Prostate gland (tissue), 2 donors: ENCODE results near the gene ANXA4. TPM values are rescaled to one million over a fixed set of nuclear protein-coding genes. Genes with fewer than 3 reads are reported as not detected.
A peak's percentile ranks its signal among the peaks of the same experiment; 100 is the strongest.

Source experiments
- DNase-seq: peaks from one replicate; pipeline ENCODE4 v3.0.0-alpha.2; 2019; ENCODE audit warnings: low spot score
- H3K27ac ChIP-seq, 2 donors: fragments of 200-600 bp; sonication (generic); 2 replicates each; pipeline ENCODE4 v1.5.1; 2017 to 2019
- H3K27me3 ChIP-seq: fragments of 200-600 bp; sonication (generic); replicated peaks from 2 replicates; pipeline ENCODE4 v1.5.1; 2019; ENCODE audit not compliant: insufficient read depth
- H3K36me3 ChIP-seq, 2 donors: fragments of 200-600 bp; sonication (generic); 1 replicate in 1 of 2; 2 replicates in 1 of 2; pipeline versions ENCODE4 v1.5.1 to v1.8.1; 2017 to 2019
- H3K4me1 ChIP-seq: fragments of 200-600 bp; sonication (generic); replicated peaks from 2 replicates; pipeline ENCODE4 v1.5.1; 2019
- H3K4me3 ChIP-seq, 2 donors: fragments of 200-600 bp; sonication (generic); 2 replicates each; pipeline ENCODE4 v1.5.1; 2017 to 2019
- H3K9me3 ChIP-seq: fragments of 200-600 bp; sonication (generic); 2 replicates; pipeline ENCODE4 v1.5.1; 2017
- CTCF ChIP-seq, 4 experiments: fragments of 200-600 bp in 2 of 4; fragments of 450-650 bp in 2 of 4; sonication (generic) in 2 of 4; IDR thresholded peaks; 1 replicate in 3 of 4; 2 replicates in 1 of 4; pipeline ENCODE4 v1.5.1; 2016 to 2019; ENCODE audit warnings: antibody characterized with exemption in 4 of 4, mild to moderate bottlenecking in 2 of 4, moderate library complexity in 2 of 4
- POLR2A ChIP-seq: fragments of 450-650 bp; IDR thresholded peaks from one replicate; pipeline ENCODE4 v1.6.1; 2016; ENCODE audit warnings: antibody characterized with exemption, mild to moderate bottlenecking
- POLR2AphosphoS5 ChIP-seq: sonication (generic); formaldehyde crosslinking; IDR thresholded peaks from one replicate; pipeline ENCODE4 v1.6.1; 2017; ENCODE audit warnings: antibody characterized with exemption
- WGBS: methylation state at CpG from one replicate; pipeline ENCODE4 v1.1.5; 2018; 5-methylcytosine and 5-hydroxymethylcytosine counted together
- intact Hi-C: fragments of 100-400 bp; cut with DNase I; formaldehyde crosslinking; loops from one replicate; pipeline ENCODE4 v1.14.2; 2022
- total RNA-seq, 2 donors: library from RNA; depleted of rRNA; stranded (reverse); fragments of >200 nt; gene quantifications; one replicate each; pipeline ENCODE4 v1.1.0, GENCODE V29; 2016

Gene ANXA4
- total RNA-seq, 2 donors from 2014 or later, result 37.7 to 40.1 TPM

GRCh38 chr2:69781321-69782248, 39.7 kb downstream of the ANXA4 start:
- peak overlapping the region; percentile 45 to 69 for H3K27ac ChIP-seq
- no peaks in the 10 kb centered on the region for H3K36me3 ChIP-seq
- H3K4me3 ChIP-seq, result no peak overlapping the region
- intact Hi-C loops, result no loop called here
- peaks cover 7% of the 10 kb centered on the region for H3K4me1 ChIP-seq
- DNase-seq, result peak; percentile 64
- 36% methylated on average over 5 of the region's 5 CpGs for WGBS
- no peak for TF ChIP-seq POLR2A
- peak; percentile 61 for TF ChIP-seq POLR2AphosphoS5
- no peaks in the 10 kb centered on the region for H3K9me3 ChIP-seq
- H3K27me3 ChIP-seq, result no peaks in the 10 kb centered on the region

- no peaks in the 10 kb centered on the region for H3K36me3 ChIP-seq
- no peak for TF ChIP-seq POLR2AphosphoS5
- no peak for TF ChIP-seq CTCF (IDR thresholded peaks at IDR 0.05)
- TF ChIP-seq POLR2A, result no peak
- no peak overlapping the region for H3K27ac ChIP-seq
- H3K4me1 ChIP-seq, result peaks cover 7% of the 10 kb centered on the region
- H3K4me3 ChIP-seq, result no peak overlapping the region
- 91% methylated on average over 5 of the region's 5 CpGs for WGBS
- no peak for DNase-seq
- no peaks in the 10 kb centered on the region for H3K27me3 ChIP-seq
- intact Hi-C loops, result no loop called here
- no peaks in the 10 kb centered on the region for H3K9me3 ChIP-seq
Measured at GRCh38 chr2:69784228-69784627, 42.3 kb downstream of the ANXA4 start.

GRCh38 chr2:69785358-69785757, 43.4 kb downstream of the ANXA4 start:
- WGBS, result 90% methylated on average over 2 of the region's 2 CpGs
- H3K27me3 ChIP-seq, result no peaks in the 10 kb centered on the region
- TF ChIP-seq POLR2A, result no peak
- TF ChIP-seq POLR2AphosphoS5, result no peak
- no peak for TF ChIP-seq CTCF (IDR thresholded peaks at IDR 0.05)
- DNase-seq, result no peak
- no peak overlapping the region for H3K4me3 ChIP-seq
- H3K9me3 ChIP-seq, result no peaks in the 10 kb centered on the region
- peaks cover 7% of the 10 kb centered on the region for H3K4me1 ChIP-seq
- H3K27ac ChIP-seq, result no peak overlapping the region
- intact Hi-C loops, result no loop called here
- no peaks in the 10 kb centered on the region for H3K36me3 ChIP-seq

GRCh38 chr2:69786052-69786560, 44.2 kb downstream of the ANXA4 start:
- no peaks in the 10 kb centered on the region for H3K9me3 ChIP-seq
- TF ChIP-seq POLR2AphosphoS5 (no peak), POLR2A (no peak), CTCF (IDR thresholded peaks at IDR 0.05) (no peak)
- no peak overlapping the region for H3K27ac ChIP-seq
- peaks cover 7% of the 10 kb centered on the region for H3K4me1 ChIP-seq
- H3K36me3 ChIP-seq, result no peaks in the 10 kb centered on the region
- no peak overlapping the region for H3K4me3 ChIP-seq
- WGBS, result 78% methylated on average over 4 of the region's 4 CpGs
- intact Hi-C loops, result no loop called here
- no peaks in the 10 kb centered on the region for H3K27me3 ChIP-seq
- DNase-seq, result no peak

GRCh38 chr2:69789175-69789721, 47.3 kb downstream of the ANXA4 start:
- WGBS, result 65% methylated on average over 7 of the region's 7 CpGs
- no peaks in the 10 kb centered on the region for H3K27me3 ChIP-seq

More at GRCh38 chr2:69789175-69789721, 47.3 kb downstream of the ANXA4 start:
- no peaks in the 10 kb centered on the region for H3K4me1 ChIP-seq
- no peak for DNase-seq
- peak overlapping the region; percentile 64 to 73 for H3K27ac ChIP-seq
- H3K36me3 ChIP-seq, result no peaks in the 10 kb centered on the region
- TF ChIP-seq CTCF (IDR thresholded peaks at IDR 0.05) (no peak), POLR2AphosphoS5 (no peak)
- no peaks in the 10 kb centered on the region for H3K9me3 ChIP-seq
- H3K4me3 ChIP-seq, result no peak overlapping the region
- intact Hi-C loops, result no loop called here
